GM12801 (cell line): ENCODE measurements around the gene ATP9A.

Experiments used
- TF ChIP-seq, protein P1 (sequence below): IDR thresholded peaks from one replicate; pipeline ENCODE4 v1.5.1; 2011; ENCODE audit warnings: control low read depth; ENCODE audit not compliant: insufficient read length; ENCODE audit errors: extremely low read depth

The ATP9A gene

DNA sequence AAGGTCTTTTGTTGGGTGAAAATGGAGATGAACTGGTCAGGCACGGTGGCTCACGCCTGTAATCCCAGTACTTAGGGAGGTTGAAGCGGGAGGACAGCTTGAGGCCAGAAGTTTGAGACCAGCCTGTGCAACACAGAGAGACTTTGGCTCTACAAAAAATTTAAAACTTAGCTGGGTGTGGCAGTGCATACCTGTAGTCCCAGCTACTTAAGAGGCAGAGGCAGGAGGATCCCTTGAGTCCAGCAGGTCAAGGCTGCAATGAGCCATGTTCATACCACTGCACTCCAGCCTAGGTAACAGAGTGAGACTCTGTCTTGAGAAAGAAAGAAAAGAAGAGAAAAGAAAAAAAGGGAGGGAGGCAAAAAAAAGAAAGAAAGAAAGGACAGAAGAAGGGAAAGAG, 134.8 kb downstream of the ATP9A start:
- TF ChIP-seq, protein P1, sequence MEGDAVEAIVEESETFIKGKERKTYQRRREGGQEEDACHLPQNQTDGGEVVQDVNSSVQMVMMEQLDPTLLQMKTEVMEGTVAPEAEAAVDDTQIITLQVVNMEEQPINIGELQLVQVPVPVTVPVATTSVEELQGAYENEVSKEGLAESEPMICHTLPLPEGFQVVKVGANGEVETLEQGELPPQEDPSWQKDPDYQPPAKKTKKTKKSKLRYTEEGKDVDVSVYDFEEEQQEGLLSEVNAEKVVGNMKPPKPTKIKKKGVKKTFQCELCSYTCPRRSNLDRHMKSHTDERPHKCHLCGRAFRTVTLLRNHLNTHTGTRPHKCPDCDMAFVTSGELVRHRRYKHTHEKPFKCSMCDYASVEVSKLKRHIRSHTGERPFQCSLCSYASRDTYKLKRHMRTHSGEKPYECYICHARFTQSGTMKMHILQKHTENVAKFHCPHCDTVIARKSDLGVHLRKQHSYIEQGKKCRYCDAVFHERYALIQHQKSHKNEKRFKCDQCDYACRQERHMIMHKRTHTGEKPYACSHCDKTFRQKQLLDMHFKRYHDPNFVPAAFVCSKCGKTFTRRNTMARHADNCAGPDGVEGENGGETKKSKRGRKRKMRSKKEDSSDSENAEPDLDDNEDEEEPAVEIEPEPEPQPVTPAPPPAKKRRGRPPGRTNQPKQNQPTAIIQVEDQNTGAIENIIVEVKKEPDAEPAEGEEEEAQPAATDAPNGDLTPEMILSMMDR: no peak

DNA sequence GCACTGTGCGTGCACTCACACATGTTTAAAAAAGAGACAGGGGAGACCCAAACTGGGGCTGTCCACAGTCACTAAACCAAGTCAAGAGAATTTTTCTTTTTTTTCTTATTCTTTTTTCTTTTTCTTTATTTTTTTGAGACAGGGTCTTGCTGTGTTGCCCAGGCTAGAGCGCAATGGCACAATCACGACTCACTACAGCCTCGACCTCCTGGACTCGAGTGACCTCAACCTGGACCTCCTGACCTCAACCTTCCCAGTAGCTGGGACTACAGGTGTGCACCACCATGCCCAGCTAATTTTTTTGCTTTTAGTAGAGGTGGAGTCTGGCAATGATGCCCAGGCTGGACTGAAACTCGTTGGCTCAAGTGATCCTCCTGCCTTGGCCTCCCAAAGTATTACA, 136.2 kb downstream of the ATP9A start:
- TF ChIP-seq, protein P1: no peak

DNA sequence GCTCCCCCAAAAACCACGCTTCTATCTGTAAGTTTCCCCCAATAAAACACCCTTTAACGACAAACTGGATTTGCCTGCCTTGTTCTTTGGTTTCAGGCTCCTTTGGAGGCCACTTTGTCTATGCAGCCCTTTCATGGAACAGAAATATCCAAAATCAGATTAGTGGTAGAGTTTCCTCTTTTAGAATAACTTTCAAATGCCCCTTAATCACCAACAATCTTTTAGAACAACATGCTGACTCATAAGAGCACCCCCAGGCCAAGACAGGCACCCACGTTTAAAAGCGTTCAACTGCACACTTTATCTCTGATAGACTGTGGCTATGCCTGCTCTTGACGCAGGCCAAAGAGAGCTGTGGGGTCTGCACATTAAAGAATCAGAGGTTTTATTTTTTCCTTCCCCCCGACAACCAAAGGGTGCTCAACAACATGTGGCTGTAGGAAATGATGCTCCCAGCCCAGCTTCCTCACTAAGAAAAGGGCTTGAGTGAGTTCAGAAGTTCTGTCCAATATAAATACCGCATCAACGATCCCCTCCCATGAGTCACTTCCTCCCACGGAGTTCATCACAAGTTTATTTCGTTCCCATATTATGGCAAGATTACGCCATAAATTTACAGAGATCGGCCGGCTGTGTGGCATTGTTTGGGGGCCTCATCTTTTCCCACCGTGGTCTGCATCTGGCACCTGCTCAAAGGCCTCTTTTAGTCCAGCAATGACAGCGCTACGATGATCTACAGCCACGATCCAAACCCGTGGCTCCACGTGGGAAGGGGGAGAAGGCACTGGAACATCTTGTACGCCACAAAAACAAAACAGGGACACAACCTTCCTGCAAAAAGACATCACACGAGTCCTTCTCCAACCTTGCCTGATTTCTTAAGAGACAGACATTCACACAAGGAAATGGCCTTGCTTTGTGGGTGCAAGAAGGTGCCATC, 136.9 kb downstream of the ATP9A start:
- TF ChIP-seq, protein P1: no peak

DNA sequence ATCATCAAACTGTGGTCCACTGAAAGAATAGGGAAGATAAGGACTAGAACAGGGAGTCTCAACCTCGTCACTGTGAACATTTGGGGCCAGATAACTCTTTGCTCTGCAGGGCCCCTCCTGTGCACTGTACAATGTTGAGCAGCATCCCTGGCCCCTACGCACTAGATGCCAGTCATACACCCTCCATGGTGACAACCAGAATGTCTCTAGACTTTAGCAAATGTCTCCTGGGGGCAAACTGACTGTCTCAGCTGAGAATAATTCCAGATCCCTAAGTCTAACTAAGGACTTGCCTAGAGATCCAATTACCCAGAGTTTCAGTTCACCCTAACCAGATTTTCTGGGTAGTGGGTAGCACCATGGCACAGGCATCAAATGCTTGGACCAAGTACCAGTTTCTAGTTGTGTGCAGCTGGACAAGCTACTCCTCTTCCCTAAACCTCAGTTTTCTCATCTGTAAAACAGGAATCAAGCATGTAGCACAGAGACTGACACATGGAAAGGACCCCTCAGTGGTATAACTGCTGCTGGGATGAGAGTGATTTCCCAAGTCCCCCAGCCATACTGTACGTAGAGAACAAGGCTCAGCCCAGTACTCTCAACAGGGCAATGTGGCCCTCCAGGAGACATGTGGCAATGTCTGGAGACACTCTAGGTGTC, 138.7 kb downstream of the ATP9A start:
- TF ChIP-seq, protein P1: no peak

DNA sequence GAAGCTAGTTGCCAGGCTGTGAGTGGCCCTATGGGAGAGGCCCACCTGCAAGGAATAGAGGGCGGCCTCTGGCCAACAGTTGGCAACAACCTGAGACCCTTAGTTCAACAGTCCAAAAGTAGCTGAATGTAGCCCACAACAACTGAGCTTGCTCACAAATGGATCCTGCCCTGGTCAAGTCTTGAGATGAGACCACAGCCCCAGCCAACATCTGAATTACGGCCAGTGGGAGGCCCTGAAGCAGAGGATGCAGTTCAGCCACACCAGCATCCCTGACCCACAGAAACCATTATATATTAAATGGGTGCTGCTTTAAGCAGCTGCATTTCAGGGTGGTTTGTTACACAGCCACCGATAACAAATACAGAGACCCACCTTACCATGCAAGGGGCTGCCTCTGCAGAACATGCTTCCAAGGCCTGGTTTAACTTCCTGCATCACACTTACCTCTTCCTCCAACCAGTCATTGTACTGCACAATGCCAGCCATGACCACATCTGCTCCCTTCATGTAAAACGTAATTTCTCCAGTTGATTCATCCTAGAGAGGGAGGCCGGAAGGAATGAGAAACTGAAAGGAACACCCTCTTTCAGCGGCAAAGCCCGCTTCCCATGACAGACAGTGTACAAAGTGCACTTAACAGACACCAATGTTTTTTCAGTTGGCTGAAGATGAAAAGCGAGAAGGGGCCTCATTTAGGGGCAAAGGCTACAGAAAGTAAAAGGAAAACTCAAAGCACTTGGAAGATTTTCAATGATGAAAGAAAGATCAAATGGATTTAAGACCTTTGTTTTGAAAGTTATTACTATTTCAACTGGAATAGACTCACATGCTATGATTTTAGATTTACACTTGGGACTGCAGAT, 139.4 kb downstream of the ATP9A start:
- TF ChIP-seq, protein P1: no peak

DNA sequence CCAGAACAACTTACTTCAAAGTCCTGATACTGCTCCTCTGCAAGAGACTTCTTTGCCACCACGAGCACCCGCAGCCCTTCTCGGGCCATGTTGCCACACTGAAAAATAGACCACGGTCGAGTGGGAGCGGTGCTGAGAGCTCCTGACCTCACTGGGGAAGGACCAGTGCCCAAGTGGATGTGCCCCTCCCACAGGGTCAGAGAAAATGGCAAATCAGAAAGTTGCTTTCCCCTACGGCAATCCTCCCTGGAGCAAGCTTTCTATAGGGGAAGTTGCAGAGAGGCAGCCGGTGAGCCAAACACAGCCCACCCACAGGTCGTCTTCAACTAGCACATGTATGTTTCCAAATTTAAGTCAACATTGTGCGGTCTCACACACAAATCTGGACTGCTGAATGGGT, 140.6 kb downstream of the ATP9A start:
- TF ChIP-seq, protein P1: no peak

DNA sequence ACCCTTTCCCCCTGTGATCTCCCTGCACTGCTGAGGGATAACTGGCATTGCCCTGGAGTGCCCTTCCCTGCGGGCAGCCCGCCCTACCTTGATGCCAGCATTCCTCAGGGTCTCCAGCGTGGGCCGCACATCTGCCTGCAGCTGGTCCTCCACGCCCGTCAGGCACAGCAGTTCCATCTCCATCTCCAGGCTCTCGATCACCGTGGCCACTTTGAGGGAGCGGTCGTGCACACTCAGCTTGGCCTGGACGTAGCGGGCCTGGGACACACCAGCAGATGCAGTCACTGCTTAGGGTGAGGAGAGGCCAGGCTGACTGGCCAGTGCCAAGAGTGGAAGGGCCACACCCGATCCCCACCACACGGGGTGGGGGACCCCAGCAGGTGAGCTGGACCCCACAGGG, 143.1 kb downstream of the ATP9A start:
- TF ChIP-seq, protein P1: no peak
